K562 (cell line): ENCODE data around the gene MID1IP1. TPM values are rescaled to one million over a fixed set of nuclear protein-coding genes. Genes with fewer than 3 reads are reported as not detected.

ENCODE experiments used
- ARID2 ChIP-seq: fragments of 450-650 bp; IDR thresholded peaks from 2 replicates; pipeline ENCODE4 v1.6.1; 2017; ENCODE audit warnings: antibody characterized with exemption, mild to moderate bottlenecking
- ATF1 ChIP-seq, 2 experiments: fragments of 450-650 bp in 1 of 2; IDR thresholded peaks; 2 replicates each; pipeline ENCODE4 v1.6.1; 2016; ENCODE audit warnings: missing compliant biosample characterization in 1 of 2, missing genetic modification characterization in 1 of 2
- CHCHD3 ChIP-seq: fragments of 250-450 bp; sonication (Bioruptor Pico); IDR thresholded peaks from 2 replicates; pipeline ENCODE4 v2.1.2; 2022; ENCODE audit warnings: mild to moderate bottlenecking
- E2F6 ChIP-seq, 2 experiments: IDR thresholded peaks; 2 replicates each; pipeline ENCODE4 v1.6.1; 2011; ENCODE audit warnings: borderline replicate concordance in 1 of 2, control low read depth in 1 of 2, low read depth in 1 of 2, low read length in 1 of 2, mild to moderate bottlenecking in 1 of 2, mixed read lengths in 1 of 2, moderate library complexity in 1 of 2; ENCODE audit not compliant: insufficient read depth in 1 of 2, insufficient read length in 1 of 2, poor library complexity in 1 of 2, severe bottlenecking in 1 of 2; ENCODE audit errors: extremely low read depth in 1 of 2
- HLTF ChIP-seq: fragments of 450-650 bp; IDR thresholded peaks from 2 replicates; pipeline ENCODE4 v1.6.1; 2016
- KHSRP ChIP-seq: fragments of 450-650 bp; IDR thresholded peaks from 2 replicates; pipeline ENCODE4 v1.6.1; 2017
- MBD2 ChIP-seq: sonication (generic); IDR thresholded peaks from 2 replicates; pipeline ENCODE4 v1.6.1; 2016; ENCODE audit warnings: low read depth, borderline replicate concordance
- MYBL2 ChIP-seq, 2 experiments: fragments of 450-650 bp in 1 of 2; sonication (generic) in 1 of 2; formaldehyde crosslinking in 1 of 2; IDR thresholded peaks; 2 replicates each; pipeline versions ENCODE4 v1.6.1 to v1.8.1; 2017 to 2022; ENCODE audit warnings: borderline replicate concordance in 1 of 2, inconsistent platforms in 1 of 2, low read depth in 1 of 2, mild to moderate bottlenecking in 1 of 2, missing genetic modification reagents in 1 of 2, moderate library complexity in 1 of 2
- NCOR1 ChIP-seq: fragments of 450-650 bp; IDR thresholded peaks from 2 replicates; pipeline ENCODE4 v1.6.1; 2016; ENCODE audit warnings: mild to moderate bottlenecking, moderate library complexity
- OTX1 ChIP-seq: fragments of 450-650 bp; formaldehyde crosslinking; IDR thresholded peaks from 2 replicates; pipeline ENCODE4 v1.4.0; 2022; ENCODE audit warnings: mild to moderate bottlenecking
- RCOR1 ChIP-seq, 2 experiments: IDR thresholded peaks; 2 replicates each; pipeline ENCODE4 v1.6.1; 2012; ENCODE audit warnings: low read depth in 2 of 2, low read length in 2 of 2, borderline replicate concordance in 1 of 2, improper control_type of control experiment in 1 of 2
- RNF2 ChIP-seq: sonication (generic); IDR thresholded peaks from 2 replicates; pipeline ENCODE4 v1.6.1; 2016
- SFPQ ChIP-seq: fragments of 200-400 bp; formaldehyde crosslinking; IDR thresholded peaks from 2 replicates; pipeline ENCODE4 v1.6.1; 2017; ENCODE audit warnings: mild to moderate bottlenecking, low read depth, low read length, moderate library complexity
- SOX6 ChIP-seq: fragments of 450-650 bp; IDR thresholded peaks from 2 replicates; pipeline ENCODE4 v1.6.1; 2014; ENCODE audit warnings: mild to moderate bottlenecking
- TCF3 ChIP-seq: sonication (generic); formaldehyde crosslinking; IDR thresholded peaks from 2 replicates; pipeline ENCODE4 v1.4.0; 2020; ENCODE audit warnings: mild to moderate bottlenecking, missing genetic modification reagents
- TCFL5 ChIP-seq: fragments of 250-450 bp; sonication (Bioruptor Pico); conservative IDR thresholded peaks from 2 replicates; pipeline ENCODE4 v1.6.1; 2021; ENCODE audit warnings: mild to moderate bottlenecking, moderate library complexity, matching md5 sums
- TEAD4 ChIP-seq, 2 experiments: sonication (generic) in 1 of 2; formaldehyde crosslinking in 1 of 2; IDR thresholded peaks; 2 replicates each; pipeline versions ENCODE4 v1.6.1 to v1.8.0; 2012 to 2022; ENCODE audit warnings: borderline replicate concordance in 1 of 2, inconsistent platforms in 1 of 2, low read length in 1 of 2, mild to moderate bottlenecking in 1 of 2, missing genetic modification reagents in 1 of 2
- ZBTB11 ChIP-seq, 3 experiments: fragments of 200-800 bp in 1 of 3; fragments of 250-450 bp in 1 of 3; fragments of 450-650 bp in 1 of 3; sonication (Bioruptor Pico) in 1 of 3; sonication (Bioruptor generic) in 1 of 3; formaldehyde crosslinking in 1 of 3; IDR thresholded peaks; 2 replicates each; pipeline versions ENCODE4 v1.6.1 to v1.8.0; 2016 to 2022; ENCODE audit warnings: mild to moderate bottlenecking in 2 of 3, missing genetic modification characterization in 2 of 3, missing compliant biosample characterization in 1 of 3, moderate library complexity in 1 of 3
- ZNF212 ChIP-seq: fragments of 450-650 bp; formaldehyde crosslinking; IDR thresholded peaks from 2 replicates; pipeline ENCODE4 v1.4.0; 2020; ENCODE audit warnings: mild to moderate bottlenecking
- ZNF445 ChIP-seq: fragments of 250-450 bp; sonication (Bioruptor Pico); IDR thresholded peaks from 2 replicates; pipeline ENCODE4 v1.4.0; 2020; ENCODE audit warnings: low read depth, mild to moderate bottlenecking, moderate library complexity
- ZNF707 ChIP-seq: fragments of 250-450 bp; sonication (Bioruptor Pico); conservative IDR thresholded peaks from 2 replicates; pipeline ENCODE4 v1.8.0; 2022; ENCODE audit warnings: inconsistent platforms, mild to moderate bottlenecking, moderate library complexity
- ZSCAN32 ChIP-seq: fragments of 450-650 bp; formaldehyde crosslinking; IDR thresholded peaks from 2 replicates; pipeline ENCODE4 v1.4.0; 2020; ENCODE audit warnings: mild to moderate bottlenecking, moderate library complexity
- polyA plus RNA-seq, 8 experiments: library from polyadenylated mRNA; depleted of rRNA in 4 of 8; stranded (reverse) in 5 of 8; unstranded in 3 of 8; fragments of >200 nt; fragmentation: Nextera tagmentation in 2 of 8; fragmentation: Illumina TruSeq in 1 of 8; extraction: Ambion mirVana in 2 of 8; extraction: Trizol in 1 of 8; gene quantifications; 2 replicates each; pipeline versions ENCODE4 v1.2.1 to v1.2.3, GENCODE V29; 2011 to 2014; ENCODE audit warnings: inconsistent platforms in 1 of 8, missing spikeins in 1 of 8
- total RNA-seq, 7 experiments: library from RNA; depleted of rRNA in 6 of 7; stranded (reverse); fragments of >200 nt in 6 of 7; fragmentation: Illumina TruSeq in 2 of 7; extraction: Trizol in 2 of 7; gene quantifications; 2 replicates each; pipeline versions ENCODE4 v1.2.1 to v1.2.3, GENCODE V29; 2011 to 2021; ENCODE audit warnings: low replicate concordance in 1 of 7

MID1IP1 gene
- total and polyA plus RNA-seq, 9 of the 15 experiments (the other 6 are each of a cell fraction or from before 2014, with no cell fraction given) = 0.51 to 102 (median 27.5) TPM

- TF ChIP-seq E2F6 (IDR thresholded peaks at IDR 0.05; ENCODE audit: borderline replicate concordance in 1 of 2, extremely low read depth in 1 of 2, insufficient read depth in 1 of 2, insufficient read length in 1 of 2, low read depth in 1 of 2, low read length in 1 of 2, poor library complexity in 1 of 2, severe bottlenecking in 1 of 2) (peak in 1 of 2 experiments; percentile 30), MBD2 (no peak), RNF2 (peak; percentile 65; the same call in 1 of the 2 replicates), HLTF (no peak), TCFL5 (CRISPR knock-in tag) (no peak), SFPQ (no peak), CHCHD3 (CRISPR knock-in tag) (no peak), RCOR1 (IDR thresholded peaks at IDR 0.05; ENCODE audit: borderline replicate concordance in 1 of 2, low read depth in 2 of 2, low read length in 2 of 2) (no peak), KHSRP (no peak), ZNF212 (CRISPR knock-in tag) (no peak), ARID2 (no peak), ZNF707 (no peak), NCOR1 (no peak), MYBL2 (IDR thresholded peaks at IDR 0.05; ENCODE audit: low read depth) (no peak), MYBL2 (CRISPR knock-in tag; IDR thresholded peaks at IDR 0.05; ENCODE audit: borderline replicate concordance) (no peak), ZSCAN32 (CRISPR knock-in tag) (no peak), ZNF445 (CRISPR knock-in tag) (no peak), TCF3 (CRISPR knock-in tag) (no peak), TEAD4 (IDR thresholded peaks at IDR 0.05; ENCODE audit: low read length) (no peak), TEAD4 (CRISPR knock-in tag; IDR thresholded peaks at IDR 0.05; ENCODE audit: borderline replicate concordance) (no peak), ZBTB11 (CRISPR knock-in tag; IDR thresholded peaks at IDR 0.05) (no peak), ATF1 (CRISPR knock-in tag; IDR thresholded peaks at IDR 0.05) (no peak), ATF1 (tag; IDR thresholded peaks at IDR 0.05) (no peak), OTX1 (CRISPR knock-in tag) (no peak), SOX6 (peak; percentile 25; the same call in 1 of the 2 replicates)
Measured at GRCh38 chrX:38817004-38817703, 15.9 kb downstream of the MID1IP1 start (continued).
